ENCODE measurements around the gene DCXR. TPM values are rescaled to one million over a fixed set of nuclear protein-coding genes. Genes with fewer than 3 reads are reported as not detected.

The DCXR gene
- total and polyA plus RNA-seq, 2 of the 13 experiments (the other 11 are each of a cell fraction or from before 2014, with no cell fraction given): 287 to 311 TPM

DNA sequence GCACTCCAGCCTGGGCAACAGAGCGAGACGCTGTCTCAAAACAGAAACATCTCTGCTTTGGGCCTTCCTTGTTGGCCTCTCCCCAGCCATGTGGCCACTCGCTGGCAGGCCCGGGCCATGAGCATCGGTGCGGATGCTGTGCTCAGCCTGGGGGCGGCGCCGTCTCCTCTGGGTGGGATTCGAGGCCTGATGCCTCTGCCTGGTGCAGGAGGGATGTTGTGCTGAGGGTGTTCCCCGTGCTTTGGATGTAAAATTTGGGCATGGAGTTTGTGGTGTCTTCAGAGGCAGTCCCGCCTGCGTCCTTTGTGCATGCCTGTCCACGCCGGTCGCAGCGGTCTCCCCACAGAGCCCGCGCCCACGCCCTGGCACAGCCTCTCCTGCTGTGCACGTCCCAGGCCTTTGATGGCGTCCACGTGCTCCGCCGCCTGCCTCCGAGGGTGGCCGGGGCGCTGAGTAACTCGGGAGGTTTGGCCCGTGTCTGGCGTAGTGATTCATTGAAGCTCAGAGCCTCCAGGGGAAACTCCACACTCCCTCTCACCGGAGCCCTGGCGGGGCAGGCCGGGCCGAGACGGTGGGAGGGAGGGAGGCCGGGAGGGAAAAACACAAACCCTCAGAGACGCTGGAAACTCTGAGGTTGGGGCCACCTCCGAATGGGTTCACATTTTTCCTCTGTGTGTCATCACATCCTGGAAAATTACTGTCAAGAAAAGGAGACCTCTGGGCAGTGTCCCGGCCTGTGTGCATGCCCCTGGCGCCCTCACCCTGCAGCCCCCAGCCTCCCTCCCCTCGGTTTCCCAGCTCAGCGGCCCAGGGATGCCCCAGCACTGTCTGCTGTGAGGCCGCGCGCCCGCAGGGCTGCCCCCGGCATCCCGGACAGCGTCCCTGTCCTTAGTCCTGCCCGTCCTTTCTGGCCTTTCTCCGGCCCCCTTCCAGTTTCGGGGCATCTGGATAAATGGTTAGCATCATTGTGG, 33.8 kb downstream of the DCXR start (continued):
- TF ChIP-seq, protein P1, sequence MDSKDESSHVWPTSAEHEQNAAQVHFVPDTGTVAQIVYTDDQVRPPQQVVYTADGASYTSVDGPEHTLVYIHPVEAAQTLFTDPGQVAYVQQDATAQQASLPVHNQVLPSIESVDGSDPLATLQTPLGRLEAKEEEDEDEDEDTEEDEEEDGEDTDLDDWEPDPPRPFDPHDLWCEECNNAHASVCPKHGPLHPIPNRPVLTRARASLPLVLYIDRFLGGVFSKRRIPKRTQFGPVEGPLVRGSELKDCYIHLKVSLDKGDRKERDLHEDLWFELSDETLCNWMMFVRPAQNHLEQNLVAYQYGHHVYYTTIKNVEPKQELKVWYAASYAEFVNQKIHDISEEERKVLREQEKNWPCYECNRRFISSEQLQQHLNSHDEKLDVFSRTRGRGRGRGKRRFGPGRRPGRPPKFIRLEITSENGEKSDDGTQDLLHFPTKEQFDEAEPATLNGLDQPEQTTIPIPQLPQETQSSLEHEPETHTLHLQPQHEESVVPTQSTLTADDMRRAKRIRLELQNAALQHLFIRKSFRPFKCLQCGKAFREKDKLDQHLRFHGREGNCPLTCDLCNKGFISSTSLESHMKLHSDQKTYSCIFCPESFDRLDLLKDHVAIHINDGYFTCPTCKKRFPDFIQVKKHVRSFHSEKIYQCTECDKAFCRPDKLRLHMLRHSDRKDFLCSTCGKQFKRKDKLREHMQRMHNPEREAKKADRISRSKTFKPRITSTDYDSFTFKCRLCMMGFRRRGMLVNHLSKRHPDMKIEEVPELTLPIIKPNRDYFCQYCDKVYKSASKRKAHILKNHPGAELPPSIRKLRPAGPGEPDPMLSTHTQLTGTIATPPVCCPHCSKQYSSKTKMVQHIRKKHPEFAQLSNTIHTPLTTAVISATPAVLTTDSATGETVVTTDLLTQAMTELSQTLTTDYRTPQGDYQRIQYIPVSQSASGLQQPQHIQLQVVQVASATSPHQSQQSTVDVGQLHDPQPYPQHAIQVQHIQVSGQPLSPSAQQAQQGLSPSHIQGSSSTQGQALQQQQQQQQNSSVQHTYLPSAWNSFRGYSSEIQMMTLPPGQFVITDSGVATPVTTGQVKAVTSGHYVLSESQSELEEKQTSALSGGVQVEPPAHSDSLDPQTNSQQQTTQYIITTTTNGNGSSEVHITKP (CRISPR knock-in tag; IDR thresholded peaks at IDR 0.05; ENCODE audit: low read depth): peak; percentile 77
- peak; percentile 51 for TF ChIP-seq FOXO1 (CRISPR knock-in tag; IDR thresholded peaks at IDR 0.05)
- no peak for TF ChIP-seq ZNF569 (CRISPR knock-in tag; IDR thresholded peaks at IDR 0.05; ENCODE audit: borderline replicate concordance)
- no peak for TF ChIP-seq NBN (conservative IDR thresholded peaks at IDR 0.05)
- peak; percentile 85 for TF ChIP-seq HNRNPLL (IDR thresholded peaks at IDR 0.05; ENCODE audit: low read depth, low read length, poor library complexity, severe bottlenecking)
- TF ChIP-seq ZNF556 (CRISPR knock-in tag; IDR thresholded peaks at IDR 0.05; ENCODE audit: borderline replicate concordance): peak; percentile 91; the same call in 1 of the 2 replicates
- TF ChIP-seq, protein P2, sequence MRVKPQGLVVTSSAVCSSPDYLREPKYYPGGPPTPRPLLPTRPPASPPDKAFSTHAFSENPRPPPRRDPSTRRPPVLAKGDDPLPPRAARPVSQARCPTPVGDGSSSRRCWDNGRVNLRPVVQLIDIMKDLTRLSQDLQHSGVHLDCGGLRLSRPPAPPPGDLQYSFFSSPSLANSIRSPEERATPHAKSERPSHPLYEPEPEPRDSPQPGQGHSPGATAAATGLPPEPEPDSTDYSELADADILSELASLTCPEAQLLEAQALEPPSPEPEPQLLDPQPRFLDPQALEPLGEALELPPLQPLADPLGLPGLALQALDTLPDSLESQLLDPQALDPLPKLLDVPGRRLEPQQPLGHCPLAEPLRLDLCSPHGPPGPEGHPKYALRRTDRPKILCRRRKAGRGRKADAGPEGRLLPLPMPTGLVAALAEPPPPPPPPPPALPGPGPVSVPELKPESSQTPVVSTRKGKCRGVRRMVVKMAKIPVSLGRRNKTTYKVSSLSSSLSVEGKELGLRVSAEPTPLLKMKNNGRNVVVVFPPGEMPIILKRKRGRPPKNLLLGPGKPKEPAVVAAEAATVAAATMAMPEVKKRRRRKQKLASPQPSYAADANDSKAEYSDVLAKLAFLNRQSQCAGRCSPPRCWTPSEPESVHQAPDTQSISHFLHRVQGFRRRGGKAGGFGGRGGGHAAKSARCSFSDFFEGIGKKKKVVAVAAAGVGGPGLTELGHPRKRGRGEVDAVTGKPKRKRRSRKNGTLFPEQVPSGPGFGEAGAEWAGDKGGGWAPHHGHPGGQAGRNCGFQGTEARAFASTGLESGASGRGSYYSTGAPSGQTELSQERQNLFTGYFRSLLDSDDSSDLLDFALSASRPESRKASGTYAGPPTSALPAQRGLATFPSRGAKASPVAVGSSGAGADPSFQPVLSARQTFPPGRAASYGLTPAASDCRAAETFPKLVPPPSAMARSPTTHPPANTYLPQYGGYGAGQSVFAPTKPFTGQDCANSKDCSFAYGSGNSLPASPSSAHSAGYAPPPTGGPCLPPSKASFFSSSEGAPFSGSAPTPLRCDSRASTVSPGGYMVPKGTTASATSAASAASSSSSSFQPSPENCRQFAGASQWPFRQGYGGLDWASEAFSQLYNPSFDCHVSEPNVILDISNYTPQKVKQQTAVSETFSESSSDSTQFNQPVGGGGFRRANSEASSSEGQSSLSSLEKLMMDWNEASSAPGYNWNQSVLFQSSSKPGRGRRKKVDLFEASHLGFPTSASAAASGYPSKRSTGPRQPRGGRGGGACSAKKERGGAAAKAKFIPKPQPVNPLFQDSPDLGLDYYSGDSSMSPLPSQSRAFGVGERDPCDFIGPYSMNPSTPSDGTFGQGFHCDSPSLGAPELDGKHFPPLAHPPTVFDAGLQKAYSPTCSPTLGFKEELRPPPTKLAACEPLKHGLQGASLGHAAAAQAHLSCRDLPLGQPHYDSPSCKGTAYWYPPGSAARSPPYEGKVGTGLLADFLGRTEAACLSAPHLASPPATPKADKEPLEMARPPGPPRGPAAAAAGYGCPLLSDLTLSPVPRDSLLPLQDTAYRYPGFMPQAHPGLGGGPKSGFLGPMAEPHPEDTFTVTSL (CRISPR knock-in tag; IDR thresholded peaks at IDR 0.05; ENCODE audit: borderline replicate concordance): no peak
- peak; percentile 24 for TF ChIP-seq SRSF1 (optimal IDR thresholded peaks at IDR 0.05; ENCODE audit: low read depth, low read length)
- TF ChIP-seq MXI1 (IDR thresholded peaks at IDR 0.05; ENCODE audit: borderline replicate concordance, low read depth, low read length): peak; percentile 75; the same call in 1 of the 3 replicates
- no peak for TF ChIP-seq HCFC1 (IDR thresholded peaks at IDR 0.05; ENCODE audit: low read depth, low read length)
- TF ChIP-seq TBP (CRISPR knock-in tag; IDR thresholded peaks at IDR 0.05): no peak
- TF ChIP-seq JUND (CRISPR knock-in tag; IDR thresholded peaks at IDR 0.05): peak; percentile 81; the same call in 1 of the 2 replicates
- TF ChIP-seq NFRKB (IDR thresholded peaks at IDR 0.05): no peak
- TF ChIP-seq, protein P3, sequence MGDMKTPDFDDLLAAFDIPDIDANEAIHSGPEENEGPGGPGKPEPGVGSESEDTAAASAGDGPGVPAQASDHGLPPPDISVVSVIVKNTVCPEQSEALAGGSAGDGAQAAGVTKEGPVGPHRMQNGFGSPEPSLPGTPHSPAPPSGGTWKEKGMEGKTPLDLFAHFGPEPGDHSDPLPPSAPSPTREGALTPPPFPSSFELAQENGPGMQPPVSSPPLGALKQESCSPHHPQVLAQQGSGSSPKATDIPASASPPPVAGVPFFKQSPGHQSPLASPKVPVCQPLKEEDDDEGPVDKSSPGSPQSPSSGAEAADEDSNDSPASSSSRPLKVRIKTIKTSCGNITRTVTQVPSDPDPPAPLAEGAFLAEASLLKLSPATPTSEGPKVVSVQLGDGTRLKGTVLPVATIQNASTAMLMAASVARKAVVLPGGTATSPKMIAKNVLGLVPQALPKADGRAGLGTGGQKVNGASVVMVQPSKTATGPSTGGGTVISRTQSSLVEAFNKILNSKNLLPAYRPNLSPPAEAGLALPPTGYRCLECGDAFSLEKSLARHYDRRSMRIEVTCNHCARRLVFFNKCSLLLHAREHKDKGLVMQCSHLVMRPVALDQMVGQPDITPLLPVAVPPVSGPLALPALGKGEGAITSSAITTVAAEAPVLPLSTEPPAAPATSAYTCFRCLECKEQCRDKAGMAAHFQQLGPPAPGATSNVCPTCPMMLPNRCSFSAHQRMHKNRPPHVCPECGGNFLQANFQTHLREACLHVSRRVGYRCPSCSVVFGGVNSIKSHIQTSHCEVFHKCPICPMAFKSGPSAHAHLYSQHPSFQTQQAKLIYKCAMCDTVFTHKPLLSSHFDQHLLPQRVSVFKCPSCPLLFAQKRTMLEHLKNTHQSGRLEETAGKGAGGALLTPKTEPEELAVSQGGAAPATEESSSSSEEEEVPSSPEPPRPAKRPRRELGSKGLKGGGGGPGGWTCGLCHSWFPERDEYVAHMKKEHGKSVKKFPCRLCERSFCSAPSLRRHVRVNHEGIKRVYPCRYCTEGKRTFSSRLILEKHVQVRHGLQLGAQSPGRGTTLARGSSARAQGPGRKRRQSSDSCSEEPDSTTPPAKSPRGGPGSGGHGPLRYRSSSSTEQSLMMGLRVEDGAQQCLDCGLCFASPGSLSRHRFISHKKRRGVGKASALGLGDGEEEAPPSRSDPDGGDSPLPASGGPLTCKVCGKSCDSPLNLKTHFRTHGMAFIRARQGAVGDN (CRISPR knock-in tag; IDR thresholded peaks at IDR 0.05): peak; percentile 99
